Fibroblast of skin of left biceps (primary cell): ENCODE results near the gene GPR137B.

ENCODE experiments used
- DNase-seq, 2 experiments: peaks; one replicate each; pipeline ENCODE4 v3.0.0-alpha.2; 2013; ENCODE audit warnings: low read depth in 2 of 2

The GPR137B gene

GRCh38 chr1:236258114-236258622 lies 115.8 kb downstream of the GPR137B start:
- no peak for DNase-seq
